Prostate gland (tissue), 2 donors: ENCODE data around the gene TMEM109.

ENCODE experiments used
- CTCF ChIP-seq, 4 experiments: fragments of 200-600 bp in 2 of 4; fragments of 450-650 bp in 2 of 4; sonication (generic) in 2 of 4; IDR thresholded peaks; 1 replicate in 3 of 4; 2 replicates in 1 of 4; pipeline ENCODE4 v1.5.1; 2016 to 2019; ENCODE audit warnings: antibody characterized with exemption in 4 of 4, mild to moderate bottlenecking in 2 of 4, moderate library complexity in 2 of 4
- POLR2A ChIP-seq: fragments of 450-650 bp; IDR thresholded peaks from one replicate; pipeline ENCODE4 v1.6.1; 2016; ENCODE audit warnings: antibody characterized with exemption, mild to moderate bottlenecking
- POLR2AphosphoS5 ChIP-seq: sonication (generic); formaldehyde crosslinking; IDR thresholded peaks from one replicate; pipeline ENCODE4 v1.6.1; 2017; ENCODE audit warnings: antibody characterized with exemption

- no peak for TF ChIP-seq CTCF (IDR thresholded peaks at IDR 0.05)
- TF ChIP-seq POLR2AphosphoS5 = no peak
- TF ChIP-seq POLR2A = no peak
These were observed 36.1 kb downstream of the TMEM109 start for GRCh38 chr11:60950024-60950423.
